Loucy (cell line): ENCODE measurements around the gene GNAZ.

Experiments used
- H2AFZ ChIP-seq: fragments of 200-600 bp; sonication (generic); 2 replicates; pipeline ENCODE4 v1.6.0; 2016; ENCODE audit warnings: antibody characterized with exemption, mild to moderate bottlenecking, low read length, moderate library complexity
- H3F3A ChIP-seq: fragments of 200-600 bp; 2 replicates; pipeline ENCODE4 v1.6.0; 2016; ENCODE audit warnings: antibody characterized with exemption, low read depth, mild to moderate bottlenecking
- H3K27me3 ChIP-seq: fragments of 200-600 bp; sonication (generic); 2 replicates; pipeline ENCODE4 v1.6.1; 2014; ENCODE audit warnings: low read length, mild to moderate bottlenecking; ENCODE audit not compliant: insufficient read depth, poor library complexity, severe bottlenecking
- H3K36me3 ChIP-seq: fragments of 200-600 bp; sonication (generic); 2 replicates; pipeline ENCODE4 v1.6.1; 2016; ENCODE audit warnings: low read length; ENCODE audit not compliant: insufficient read depth
- H3K4me1 ChIP-seq: fragments of 200-600 bp; sonication (generic); 2 replicates; pipeline ENCODE4 v1.5.1; 2014; ENCODE audit warnings: low read length, mild to moderate bottlenecking; ENCODE audit not compliant: insufficient read depth, poor library complexity, severe bottlenecking
- H3K4me2 ChIP-seq: fragments of 200-600 bp; sonication (generic); 2 replicates; pipeline ENCODE4 v1.6.0; 2014; ENCODE audit warnings: antibody characterized with exemption, low read length, low read depth, mild to moderate bottlenecking; ENCODE audit not compliant: poor library complexity, severe bottlenecking
- H3K4me3 ChIP-seq: fragments of 200-600 bp; sonication (generic); 2 replicates; pipeline ENCODE4 v1.5.1; 2014; ENCODE audit warnings: low read length, mild to moderate bottlenecking, mixed read lengths; ENCODE audit not compliant: poor library complexity, severe bottlenecking
- H3K79me2 ChIP-seq: fragments of 200-600 bp; sonication (generic); 2 replicates; pipeline ENCODE4 v1.6.1; 2014; ENCODE audit warnings: low read length; ENCODE audit not compliant: insufficient read depth
- H3K9ac ChIP-seq: fragments of 200-600 bp; sonication (generic); 2 replicates; pipeline ENCODE4 v1.6.0; 2014; ENCODE audit warnings: mild to moderate bottlenecking, low read depth, low read length, moderate library complexity; ENCODE audit not compliant: poor library complexity, severe bottlenecking
- H3K9me2 ChIP-seq: fragments of 200-600 bp; sonication (generic); replicated peaks from 2 replicates; pipeline ENCODE4 v1.6.1; 2016; ENCODE audit warnings: low read depth, low read length, mixed read lengths
- H3K9me3 ChIP-seq: fragments of 200-600 bp; sonication (generic); 2 replicates; pipeline ENCODE4 v1.6.1; 2014; ENCODE audit warnings: mild to moderate bottlenecking, antibody characterized with exemption, low read length, low read depth; ENCODE audit not compliant: insufficient read depth
- H4K20me1 ChIP-seq: fragments of 200-600 bp; sonication (generic); 2 replicates; pipeline ENCODE4 v1.6.0; 2014; ENCODE audit warnings: antibody characterized with exemption, low read length, mild to moderate bottlenecking; ENCODE audit not compliant: insufficient read depth, poor library complexity, severe bottlenecking
- EZH2phosphoT487 ChIP-seq: fragments of 200-600 bp; IDR thresholded peaks from 2 replicates; pipeline ENCODE4 v1.6.1; 2018; ENCODE audit warnings: antibody characterized with exemption, mild to moderate bottlenecking, moderate library complexity, borderline replicate concordance
- TF ChIP-seq, protein P1 (sequence below): fragments of 200-600 bp; sonication (generic); conservative IDR thresholded peaks from 2 replicates; pipeline ENCODE4 v1.5.1; 2014; ENCODE audit warnings: mild to moderate bottlenecking, antibody characterized with exemption, low read length

The GNAZ gene

DNA sequence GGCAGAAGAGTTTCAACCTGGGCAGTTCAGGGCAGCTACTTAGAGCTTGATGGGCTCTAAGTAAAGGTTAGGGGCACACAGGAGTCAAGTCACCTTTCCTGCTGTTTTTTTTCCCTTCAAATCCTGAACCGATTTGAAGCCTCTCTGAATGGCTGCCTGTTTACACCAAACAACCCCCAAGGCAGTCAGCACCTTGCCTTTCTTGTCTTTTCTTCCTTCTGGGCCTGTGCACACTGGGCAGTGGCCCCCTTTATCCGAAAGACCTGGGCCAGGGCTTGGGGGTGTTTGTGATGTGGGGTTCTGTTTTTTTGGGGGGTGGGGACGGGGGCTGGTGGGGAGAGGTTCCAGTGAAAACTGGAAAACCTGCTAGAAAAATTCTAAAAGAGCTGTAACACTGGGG is 67.1 kb downstream of the GNAZ start:
- Histone ChIP-seq H3K4me3 (peak overlapping the region; percentile 65), H3F3A (0 out of 2 replicates have a peak, but pooled peaks cover 7% of the 10 kb centered on the region), H3K9me3 (no peaks in the 10 kb centered on the region), H2AFZ (no peak overlapping the region), H3K79me2 (no peaks in the 10 kb centered on the region), H3K9me2 (no peaks in the 10 kb centered on the region), H3K4me2 (peak overlapping the region; percentile 78), H3K9ac (peak overlapping the region; percentile 64), H3K4me1 (peaks cover 46% of the 10 kb centered on the region), H3K27me3 (no peaks in the 10 kb centered on the region), H4K20me1 (no peaks in the 10 kb centered on the region), H3K36me3 (no peaks in the 10 kb centered on the region)
- TF ChIP-seq, protein P1, sequence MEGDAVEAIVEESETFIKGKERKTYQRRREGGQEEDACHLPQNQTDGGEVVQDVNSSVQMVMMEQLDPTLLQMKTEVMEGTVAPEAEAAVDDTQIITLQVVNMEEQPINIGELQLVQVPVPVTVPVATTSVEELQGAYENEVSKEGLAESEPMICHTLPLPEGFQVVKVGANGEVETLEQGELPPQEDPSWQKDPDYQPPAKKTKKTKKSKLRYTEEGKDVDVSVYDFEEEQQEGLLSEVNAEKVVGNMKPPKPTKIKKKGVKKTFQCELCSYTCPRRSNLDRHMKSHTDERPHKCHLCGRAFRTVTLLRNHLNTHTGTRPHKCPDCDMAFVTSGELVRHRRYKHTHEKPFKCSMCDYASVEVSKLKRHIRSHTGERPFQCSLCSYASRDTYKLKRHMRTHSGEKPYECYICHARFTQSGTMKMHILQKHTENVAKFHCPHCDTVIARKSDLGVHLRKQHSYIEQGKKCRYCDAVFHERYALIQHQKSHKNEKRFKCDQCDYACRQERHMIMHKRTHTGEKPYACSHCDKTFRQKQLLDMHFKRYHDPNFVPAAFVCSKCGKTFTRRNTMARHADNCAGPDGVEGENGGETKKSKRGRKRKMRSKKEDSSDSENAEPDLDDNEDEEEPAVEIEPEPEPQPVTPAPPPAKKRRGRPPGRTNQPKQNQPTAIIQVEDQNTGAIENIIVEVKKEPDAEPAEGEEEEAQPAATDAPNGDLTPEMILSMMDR: no peak
- TF ChIP-seq EZH2phosphoT487: no peak

DNA sequence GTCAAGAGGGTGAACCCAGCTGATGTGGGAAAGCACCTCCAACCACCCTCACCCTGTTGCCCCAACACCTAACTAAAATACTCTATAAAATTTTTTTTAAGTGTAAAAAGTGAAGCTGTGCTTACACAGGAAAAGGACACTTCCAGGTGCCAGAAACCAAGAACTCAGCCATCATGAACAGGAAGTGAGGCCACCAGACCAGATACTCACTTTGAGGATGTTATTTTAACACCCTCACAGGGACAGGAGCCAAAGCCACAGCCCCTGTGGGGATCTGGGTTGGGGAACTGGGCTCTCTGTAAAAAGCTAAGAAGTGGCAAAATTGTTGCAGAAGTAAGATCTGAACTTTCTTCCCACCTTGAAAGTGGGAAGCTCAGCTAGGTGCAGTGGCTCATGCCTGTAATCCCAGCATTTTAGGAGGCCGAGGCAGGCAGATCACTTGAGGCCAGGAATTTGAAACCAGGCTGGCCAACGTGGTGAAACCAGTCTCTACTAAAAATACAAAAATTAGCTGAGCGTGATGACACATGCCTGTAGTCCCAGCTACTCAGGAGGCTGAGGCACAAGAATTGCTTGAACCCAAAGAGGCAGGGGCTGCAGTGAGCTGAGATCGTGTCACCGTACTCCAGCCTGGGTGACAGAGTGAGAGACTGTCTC is 67.7 kb downstream of the GNAZ start:
- TF ChIP-seq, protein P1: no peak
- no peak for TF ChIP-seq EZH2phosphoT487
- H3K9me3 ChIP-seq: no peaks in the 10 kb centered on the region
- H3K79me2 ChIP-seq: no peaks in the 10 kb centered on the region
- H3K4me3 ChIP-seq: peak overlapping the region; percentile 65
- H3K36me3 ChIP-seq: no peaks in the 10 kb centered on the region
- H4K20me1 ChIP-seq: no peaks in the 10 kb centered on the region
- H3K27me3 ChIP-seq: no peaks in the 10 kb centered on the region
- no peak overlapping the region for H2AFZ ChIP-seq
- peaks cover 46% of the 10 kb centered on the region for H3K4me1 ChIP-seq
- peak overlapping the region; percentile 64 for H3K9ac ChIP-seq
- H3K4me2 ChIP-seq: peak overlapping the region; percentile 78
- H3F3A ChIP-seq: 0 out of 2 replicates have a peak, but pooled peaks cover 7% of the 10 kb centered on the region
- H3K9me2 ChIP-seq: no peaks in the 10 kb centered on the region

DNA sequence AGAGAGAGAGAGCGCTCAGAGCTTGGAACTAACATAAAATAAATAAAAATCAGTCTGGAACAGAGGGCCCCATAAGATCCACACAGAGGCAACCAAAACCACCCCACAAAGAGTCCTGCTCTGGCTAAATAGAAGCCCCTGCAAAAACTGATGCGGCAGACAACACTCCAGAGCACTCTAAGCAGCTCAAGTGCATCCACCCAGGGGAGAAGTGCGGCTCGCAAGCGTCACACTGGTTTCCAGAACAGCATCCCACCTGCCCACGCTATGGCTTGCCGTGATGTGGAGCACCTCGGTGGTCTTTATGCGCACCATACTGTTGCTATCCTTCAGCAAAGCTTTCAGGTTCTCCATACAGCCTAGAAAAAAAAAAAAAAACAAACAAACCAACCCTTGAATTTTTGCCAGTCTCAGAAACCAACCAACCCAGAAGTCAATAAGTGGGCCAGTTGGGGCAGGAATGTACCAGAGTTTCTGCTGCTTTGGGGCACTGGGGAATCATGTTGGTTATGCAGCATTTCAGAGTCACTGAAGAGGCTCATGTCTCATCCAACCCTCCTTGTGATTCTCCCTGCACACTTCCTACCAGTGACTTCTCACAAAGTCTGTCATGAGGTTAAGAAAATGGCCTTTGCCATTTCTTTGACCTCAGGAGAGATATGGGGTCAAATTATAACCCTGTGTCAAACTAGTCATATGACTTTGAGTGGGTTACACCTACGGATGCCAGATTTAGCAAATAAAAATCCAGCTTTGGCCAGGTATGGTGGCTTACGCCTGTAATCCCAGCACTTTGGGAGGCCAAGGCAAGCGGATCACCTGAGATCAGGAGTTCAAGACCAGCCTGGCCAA is 68.5 kb downstream of the GNAZ start:
- Histone ChIP-seq H3K9ac (peak overlapping the region; percentile 62), H3K4me1 (peaks cover 46% of the 10 kb centered on the region)

More for the DNA sequence above, 68.5 kb downstream of the GNAZ start:
- Histone ChIP-seq H3K9me3 (no peaks in the 10 kb centered on the region), H2AFZ (0 out of 2 replicates have a peak overlapping the region, but pooled peaks have one; percentile 29), H3F3A (0 out of 2 replicates have a peak, but pooled peaks cover 7% of the 10 kb centered on the region), H3K79me2 (no peaks in the 10 kb centered on the region), H3K36me3 (no peaks in the 10 kb centered on the region), H3K4me2 (peak overlapping the region; percentile 78), H3K27me3 (no peaks in the 10 kb centered on the region), H3K9me2 (no peaks in the 10 kb centered on the region), H3K4me3 (peak overlapping the region; percentile 65), H4K20me1 (no peaks in the 10 kb centered on the region)
- no peak for TF ChIP-seq EZH2phosphoT487
